ENCODE results near the gene PTCH2. TPM values are rescaled to one million over a fixed set of nuclear protein-coding genes. Genes with fewer than 3 reads are reported as not detected.

Gene PTCH2
- total and polyA plus RNA-seq, 11 donors, result 0.19 to 0.85 (median 0.37) TPM; not detected in 1

DNA sequence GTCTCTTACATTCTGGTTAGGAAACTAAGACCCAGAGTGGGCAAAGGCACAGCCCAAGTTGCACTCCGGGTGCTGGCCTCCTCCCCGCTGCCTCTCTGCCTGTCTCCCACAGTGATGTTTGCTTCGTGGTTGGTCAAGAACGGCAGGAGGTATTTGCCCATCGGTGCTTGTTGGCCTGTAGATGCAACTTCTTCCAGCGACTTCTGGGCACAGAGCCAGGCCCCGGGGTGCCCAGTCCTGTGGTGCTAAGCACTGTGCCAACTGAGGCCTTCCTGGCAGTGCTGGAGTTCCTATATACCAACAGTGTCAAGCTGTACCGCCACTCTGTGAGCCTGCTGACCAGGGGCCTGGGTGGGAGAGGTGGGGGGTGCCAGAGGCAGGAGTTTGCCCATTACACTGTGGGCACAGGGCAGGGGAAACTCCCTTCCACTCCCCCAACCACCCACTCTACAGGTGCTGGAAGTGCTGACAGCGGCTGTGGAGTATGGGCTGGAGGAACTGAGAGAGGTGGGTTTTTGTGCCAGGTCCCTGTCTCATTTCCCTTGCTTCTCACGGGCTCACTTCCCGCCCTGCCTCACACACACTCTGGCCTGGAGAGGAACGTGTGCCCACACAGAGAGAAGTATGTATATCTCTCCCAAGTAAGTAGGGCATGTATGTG is 32.8 kb downstream of the PTCH2 start:
- Histone ChIP-seq H3K27me3 (no peaks in the 10 kb centered on the region), H3K4me3 (peak overlapping the region in 9 of 12 donors; percentile 39 to 59 (median 46)), H3K9me3 (no peaks in the 10 kb centered on the region), H3K36me3 (peaks cover 0 to 24% (median 19%) of the 10 kb centered on the region in 9 donors), H3K4me1 (peaks cover 11 to 94% (median 76%) of the 10 kb centered on the region in 12 donors), H3K27ac (peak overlapping the region; percentile 91 to 100 (median 99))
- DNase-seq, result peak in 3 of 5 donors; percentile 67 to 80 (median 74)
- ATAC-seq, result no peak
- 58 to 74% (median 61%) methylated on average over 4 to 12 of the region's 12 CpGs for WGBS, 4 donors
- intact Hi-C loops (cut with DNase I), result loop anchor here in 1 of 10 donors (10.0 kb wide), 1 partner anchor 75 kb away; the partner anchor contains the start of genes KIF2C and RNU5D-1
- no peak for TF ChIP-seq POLR2A (IDR thresholded peaks at IDR 0.05)
- TF ChIP-seq, protein P1, sequence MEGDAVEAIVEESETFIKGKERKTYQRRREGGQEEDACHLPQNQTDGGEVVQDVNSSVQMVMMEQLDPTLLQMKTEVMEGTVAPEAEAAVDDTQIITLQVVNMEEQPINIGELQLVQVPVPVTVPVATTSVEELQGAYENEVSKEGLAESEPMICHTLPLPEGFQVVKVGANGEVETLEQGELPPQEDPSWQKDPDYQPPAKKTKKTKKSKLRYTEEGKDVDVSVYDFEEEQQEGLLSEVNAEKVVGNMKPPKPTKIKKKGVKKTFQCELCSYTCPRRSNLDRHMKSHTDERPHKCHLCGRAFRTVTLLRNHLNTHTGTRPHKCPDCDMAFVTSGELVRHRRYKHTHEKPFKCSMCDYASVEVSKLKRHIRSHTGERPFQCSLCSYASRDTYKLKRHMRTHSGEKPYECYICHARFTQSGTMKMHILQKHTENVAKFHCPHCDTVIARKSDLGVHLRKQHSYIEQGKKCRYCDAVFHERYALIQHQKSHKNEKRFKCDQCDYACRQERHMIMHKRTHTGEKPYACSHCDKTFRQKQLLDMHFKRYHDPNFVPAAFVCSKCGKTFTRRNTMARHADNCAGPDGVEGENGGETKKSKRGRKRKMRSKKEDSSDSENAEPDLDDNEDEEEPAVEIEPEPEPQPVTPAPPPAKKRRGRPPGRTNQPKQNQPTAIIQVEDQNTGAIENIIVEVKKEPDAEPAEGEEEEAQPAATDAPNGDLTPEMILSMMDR (IDR thresholded peaks at IDR 0.05), result no peak

DNA sequence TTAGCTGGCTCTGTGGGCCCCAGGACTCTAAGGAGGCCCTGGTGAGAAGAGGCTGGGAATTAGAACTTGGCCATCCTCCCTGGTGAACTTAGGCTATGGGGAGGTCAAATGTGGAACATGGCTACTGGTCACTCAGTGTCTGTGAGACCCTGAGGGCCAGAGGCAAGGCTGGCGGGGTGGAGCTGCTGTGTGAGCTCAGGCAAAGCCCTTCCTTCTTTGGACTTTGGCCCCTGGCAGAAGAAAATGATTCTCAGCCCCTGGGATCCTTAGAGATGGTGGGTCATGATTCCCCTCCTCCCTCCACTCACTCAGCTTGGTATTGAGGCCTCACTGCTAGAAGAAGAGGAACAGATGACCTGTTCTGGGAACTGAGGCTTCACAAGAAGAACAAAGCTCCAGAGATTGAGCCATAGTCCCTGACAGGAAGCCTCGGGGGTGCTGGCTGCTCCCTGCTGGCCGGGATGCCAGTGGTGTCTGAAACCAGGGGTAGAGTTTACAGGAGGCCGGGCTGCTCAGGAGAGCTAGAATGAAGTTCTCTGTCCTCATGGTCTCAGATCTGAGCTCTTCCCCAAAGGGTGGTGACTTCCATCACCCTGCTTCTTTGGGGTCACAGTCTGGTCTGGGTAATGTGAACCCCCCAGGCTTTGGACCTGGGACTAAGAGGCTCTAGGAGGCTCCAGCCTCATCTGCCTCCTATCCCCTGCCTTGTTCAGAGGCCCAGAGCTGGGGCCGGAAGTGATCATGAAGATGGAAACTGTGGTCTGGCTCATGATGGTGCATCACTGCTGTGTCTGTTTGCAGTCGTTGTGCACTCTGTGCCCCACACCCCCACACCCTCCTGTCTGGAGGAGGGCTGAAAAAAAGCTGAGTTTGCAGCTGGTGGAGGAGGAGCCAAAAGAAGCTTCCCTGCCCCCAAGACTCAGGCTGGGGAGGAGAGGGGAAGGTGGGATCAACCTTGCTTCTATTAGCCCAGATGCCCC is 33.8 kb downstream of the PTCH2 start:
- TF ChIP-seq POLR2A (IDR thresholded peaks at IDR 0.05), result no peak
- TF ChIP-seq, protein P1 (IDR thresholded peaks at IDR 0.05), result peak in 2 of 12 donors; percentile 23 to 25
- H3K27me3 ChIP-seq, result no peaks in the 10 kb centered on the region
- ATAC-seq (peak in 1 of 4 donors; percentile 2), DNase-seq (peak; percentile 63 to 75 (median 72))
- peak overlapping the region; percentile 91 to 100 (median 99) for H3K27ac ChIP-seq
- 41 to 58% (median 48%) methylated on average over 5 to 6 of the region's 6 CpGs for WGBS, 4 donors
- H3K9me3 ChIP-seq, result no peaks in the 10 kb centered on the region
- peaks cover 11 to 94% (median 78%) of the 10 kb centered on the region in 12 donors for H3K4me1 ChIP-seq
- H3K36me3 ChIP-seq, result peaks cover 0 to 27% (median 23%) of the 10 kb centered on the region in 9 donors
- peak overlapping the region in 10 of 12 donors; percentile 27 to 59 (median 44) for H3K4me3 ChIP-seq
- intact Hi-C loops (cut with DNase I), result loop anchor here in 1 of 10 donors (10.0 kb wide), 1 partner anchor 496 kb away; no protein-coding TSS in a partner anchor

DNA sequence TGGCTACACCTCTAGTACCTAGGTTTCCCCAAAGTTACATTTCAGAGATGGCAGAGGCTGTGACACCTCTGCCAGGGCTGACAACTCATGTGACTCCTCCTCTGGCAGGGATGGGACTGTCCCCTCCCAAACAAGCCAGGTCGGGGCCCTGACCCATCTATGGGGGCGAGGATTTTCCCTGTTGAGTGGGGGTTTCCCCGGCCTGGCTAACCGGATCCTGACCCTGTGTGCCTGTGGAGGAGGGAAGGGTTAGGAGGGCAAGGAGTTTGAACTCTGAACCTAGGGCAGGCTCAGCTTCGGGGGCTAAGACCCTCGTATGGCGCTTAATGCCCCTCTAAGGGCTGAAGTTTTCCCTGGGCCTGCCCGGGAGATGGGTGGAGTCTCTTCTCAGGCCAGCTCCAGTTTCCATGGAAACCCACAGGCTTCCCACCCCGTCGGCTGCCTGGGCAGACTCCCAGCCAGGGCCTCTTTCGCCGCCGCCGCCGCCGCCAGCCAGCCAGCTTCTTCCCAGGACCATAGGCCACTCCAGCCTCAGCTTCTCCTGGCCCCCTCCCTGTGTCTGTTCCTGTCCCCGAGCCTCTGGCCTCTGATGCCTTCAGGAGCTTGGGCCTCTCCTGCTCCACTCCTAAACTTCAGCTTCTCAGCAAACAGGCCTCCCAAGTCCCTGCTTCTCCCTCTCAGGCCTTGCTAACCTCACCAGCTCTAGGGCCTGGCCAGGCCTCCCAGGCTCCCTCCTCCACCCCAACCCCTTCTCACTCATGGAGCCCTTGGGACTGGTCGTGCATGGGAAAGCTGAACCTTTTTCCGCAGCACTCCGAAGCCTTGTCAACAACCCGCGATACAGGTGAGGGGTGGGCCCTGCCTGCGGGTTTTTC is 34.8 kb downstream of the PTCH2 start, which contains the start of gene BTBD19:
Gene BTBD19 (plus strand): TSS at position 461 of the 875 bp plus-strand sequence. CDS start 298 bp downstream, at position 759.
- Histone ChIP-seq H3K36me3 (peaks cover 0 to 36% (median 32%) of the 10 kb centered on the region in 9 donors), H3K9me3 (no peaks in the 10 kb centered on the region), H3K4me1 (peaks cover 14 to 96% (median 79%) of the 10 kb centered on the region in 12 donors), H3K27me3 (no peaks in the 10 kb centered on the region), H3K4me3 (peak within 1 kb of the TSS in 10 of 12 donors; percentile 27 to 59 (median 44)), H3K27ac (peak within 1 kb of the TSS; percentile 91 to 100 (median 99))
- intact Hi-C loops (cut with DNase I), result loop anchor here in 1 of 10 donors (10.0 kb wide), 1 partner anchor 497 kb away; no protein-coding TSS in a partner anchor
- WGBS, 4 donors, result 31 to 53% (median 44%) methylated on average over 19 to 23 of the region's 23 CpGs
- peak in 1 of 2 donors; percentile 61 for TF ChIP-seq POLR2A (IDR thresholded peaks at IDR 0.05)
- TF ChIP-seq, protein P1 (IDR thresholded peaks at IDR 0.05), result no peak
- ATAC-seq (peak; percentile 35 to 70 (median 47)), DNase-seq (peak; percentile 89 to 92 (median 90))
